Measurements from ENCODE around the gene C11orf68. TPM values are rescaled to one million over a fixed set of nuclear protein-coding genes. Genes with fewer than 3 reads are reported as not detected.
A peak's percentile ranks its signal among the peaks of the same experiment; 100 is the strongest.

The C11orf68 gene
- total RNA-seq, 1 donor from 2014 or later = 24.7 TPM

DNA sequence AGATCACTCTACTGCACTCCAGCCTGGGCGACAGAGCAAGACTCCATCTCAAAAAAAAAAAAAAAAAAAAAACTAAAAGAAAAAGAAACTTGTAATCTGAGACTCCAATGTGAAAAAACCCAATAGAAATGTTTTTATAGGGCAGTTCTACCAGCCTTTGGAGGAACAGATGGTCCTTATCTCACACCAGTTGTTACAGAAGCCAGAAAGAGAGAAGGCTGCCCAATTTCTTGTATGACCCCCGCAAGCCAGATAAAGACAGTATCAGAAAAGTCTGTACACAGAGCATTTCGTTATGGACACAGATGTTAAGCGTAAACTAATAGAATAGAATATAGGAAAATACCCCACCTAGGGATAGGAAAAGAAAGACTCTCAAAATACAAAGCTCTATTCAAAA is 15.2 kb upstream of the C11orf68 start:
- peaks cover 2% of the 10 kb centered on the region for H3K4me1 Mint-ChIP-seq (ENCODE audit: low read depth, unreplicated experiment)
- no peak overlapping the region for H3K4me3 Mint-ChIP-seq (ENCODE audit: unreplicated experiment)
- H3K9me3 Mint-ChIP-seq (ENCODE audit: unreplicated experiment) = no peaks in the 10 kb centered on the region
- no peaks in the 10 kb centered on the region for H3K36me3 Mint-ChIP-seq (ENCODE audit: unreplicated experiment)
- H3K27me3 Mint-ChIP-seq (ENCODE audit: unreplicated experiment) = no peaks in the 10 kb centered on the region
- TF ChIP-seq, protein P1, sequence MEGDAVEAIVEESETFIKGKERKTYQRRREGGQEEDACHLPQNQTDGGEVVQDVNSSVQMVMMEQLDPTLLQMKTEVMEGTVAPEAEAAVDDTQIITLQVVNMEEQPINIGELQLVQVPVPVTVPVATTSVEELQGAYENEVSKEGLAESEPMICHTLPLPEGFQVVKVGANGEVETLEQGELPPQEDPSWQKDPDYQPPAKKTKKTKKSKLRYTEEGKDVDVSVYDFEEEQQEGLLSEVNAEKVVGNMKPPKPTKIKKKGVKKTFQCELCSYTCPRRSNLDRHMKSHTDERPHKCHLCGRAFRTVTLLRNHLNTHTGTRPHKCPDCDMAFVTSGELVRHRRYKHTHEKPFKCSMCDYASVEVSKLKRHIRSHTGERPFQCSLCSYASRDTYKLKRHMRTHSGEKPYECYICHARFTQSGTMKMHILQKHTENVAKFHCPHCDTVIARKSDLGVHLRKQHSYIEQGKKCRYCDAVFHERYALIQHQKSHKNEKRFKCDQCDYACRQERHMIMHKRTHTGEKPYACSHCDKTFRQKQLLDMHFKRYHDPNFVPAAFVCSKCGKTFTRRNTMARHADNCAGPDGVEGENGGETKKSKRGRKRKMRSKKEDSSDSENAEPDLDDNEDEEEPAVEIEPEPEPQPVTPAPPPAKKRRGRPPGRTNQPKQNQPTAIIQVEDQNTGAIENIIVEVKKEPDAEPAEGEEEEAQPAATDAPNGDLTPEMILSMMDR (IDR thresholded peaks at IDR 0.05; ENCODE audit: partially characterized antibody, unreplicated experiment) = no peak
- no peak for DNase-seq
- no peak overlapping the region for H3K27ac Mint-ChIP-seq (ENCODE audit: unreplicated experiment)

GRCh38 chr11:65932558-65932919 is 13.7 kb upstream of the C11orf68 start:
- TF ChIP-seq, protein P1 (IDR thresholded peaks at IDR 0.05; ENCODE audit: partially characterized antibody, unreplicated experiment) = peak; percentile 38
- H3K27me3 Mint-ChIP-seq (ENCODE audit: unreplicated experiment) = no peaks in the 10 kb centered on the region
- H3K9me3 Mint-ChIP-seq (ENCODE audit: unreplicated experiment) = no peaks in the 10 kb centered on the region
- no peak overlapping the region for H3K27ac Mint-ChIP-seq (ENCODE audit: unreplicated experiment)
- H3K36me3 Mint-ChIP-seq (ENCODE audit: unreplicated experiment) = no peaks in the 10 kb centered on the region
- H3K4me1 Mint-ChIP-seq (ENCODE audit: low read depth, unreplicated experiment) = peaks cover 2% of the 10 kb centered on the region
- H3K4me3 Mint-ChIP-seq (ENCODE audit: unreplicated experiment) = no peak overlapping the region
- DNase-seq = no peak

- no peaks in the 10 kb centered on the region for H3K36me3 Mint-ChIP-seq (ENCODE audit: unreplicated experiment)
- DNase-seq = no peak
- no peaks in the 10 kb centered on the region for H3K9me3 Mint-ChIP-seq (ENCODE audit: unreplicated experiment)
- H3K27ac Mint-ChIP-seq (ENCODE audit: unreplicated experiment) = no peak overlapping the region
- H3K4me3 Mint-ChIP-seq (ENCODE audit: unreplicated experiment) = no peak overlapping the region
- H3K4me1 Mint-ChIP-seq (ENCODE audit: low read depth, unreplicated experiment) = peaks cover 2% of the 10 kb centered on the region
- no peaks in the 10 kb centered on the region for H3K27me3 Mint-ChIP-seq (ENCODE audit: unreplicated experiment)
- TF ChIP-seq, protein P1 (IDR thresholded peaks at IDR 0.05; ENCODE audit: partially characterized antibody, unreplicated experiment) = no peak
These were observed 13.1 kb upstream of the C11orf68 start for GRCh38 chr11:65931773-65932557.

- no peaks in the 10 kb centered on the region for H3K9me3 Mint-ChIP-seq (ENCODE audit: unreplicated experiment)
- no peaks in the 10 kb centered on the region for H3K4me1 Mint-ChIP-seq (ENCODE audit: low read depth, unreplicated experiment)
- H3K36me3 Mint-ChIP-seq (ENCODE audit: unreplicated experiment) = no peaks in the 10 kb centered on the region
- no peaks in the 10 kb centered on the region for H3K27me3 Mint-ChIP-seq (ENCODE audit: unreplicated experiment)
- no peak for DNase-seq
- no peak overlapping the region for H3K4me3 Mint-ChIP-seq (ENCODE audit: unreplicated experiment)
- no peak overlapping the region for H3K27ac Mint-ChIP-seq (ENCODE audit: unreplicated experiment)
- TF ChIP-seq, protein P1 (IDR thresholded peaks at IDR 0.05; ENCODE audit: partially characterized antibody, unreplicated experiment) = no peak
These were observed 9.8 kb upstream of the C11orf68 start for GRCh38 chr11:65928667-65929066.

DNA sequence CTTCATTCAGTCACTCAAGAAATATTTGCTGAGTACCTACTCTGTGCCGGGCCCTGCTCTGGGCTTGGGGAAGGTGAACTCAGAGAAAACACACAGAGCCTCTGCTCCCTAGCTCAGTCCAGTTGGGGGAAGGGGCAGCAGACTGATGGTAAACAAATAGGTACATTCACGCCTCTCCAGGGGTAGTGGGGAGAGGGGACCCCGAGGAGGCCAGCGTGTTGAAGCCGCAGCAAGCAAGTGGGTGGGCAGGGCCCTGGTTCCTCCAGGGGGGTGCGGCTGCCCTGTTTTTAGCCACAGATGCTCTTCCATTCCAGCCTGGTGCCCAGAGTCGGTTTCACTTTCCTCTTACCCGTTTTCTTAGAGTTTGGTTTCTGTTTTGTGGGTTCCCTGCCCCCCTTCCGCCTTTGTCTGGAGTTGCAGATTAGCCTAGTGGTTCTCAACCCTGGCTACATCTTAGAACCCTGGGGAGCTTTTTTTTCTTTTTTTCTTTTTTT is 9.1 kb upstream of the C11orf68 start:
- H3K27me3 Mint-ChIP-seq (ENCODE audit: unreplicated experiment) = no peaks in the 10 kb centered on the region
- no peak overlapping the region for H3K27ac Mint-ChIP-seq (ENCODE audit: unreplicated experiment)
- H3K4me1 Mint-ChIP-seq (ENCODE audit: low read depth, unreplicated experiment) = no peaks in the 10 kb centered on the region
- no peak for DNase-seq
- H3K36me3 Mint-ChIP-seq (ENCODE audit: unreplicated experiment) = no peaks in the 10 kb centered on the region
- no peaks in the 10 kb centered on the region for H3K9me3 Mint-ChIP-seq (ENCODE audit: unreplicated experiment)
- TF ChIP-seq, protein P1 (IDR thresholded peaks at IDR 0.05; ENCODE audit: partially characterized antibody, unreplicated experiment) = no peak
- no peak overlapping the region for H3K4me3 Mint-ChIP-seq (ENCODE audit: unreplicated experiment)
